Left ventricle myocardium inferior (tissue), 1 donor: Measurements from ENCODE around the gene LIPI. TPM values are rescaled to one million over a fixed set of nuclear protein-coding genes. Genes with fewer than 3 reads are reported as not detected.

Source experiments
- DNase-seq: peaks from one replicate; pipeline ENCODE4 v3.0.0-alpha.2; 2020
- H3K27ac ChIP-seq: fragments of 200-600 bp; replicated peaks from 2 replicates; pipeline ENCODE4 v1.8.0; 2021
- H3K27me3 ChIP-seq: fragments of 200-600 bp; 2 replicates; pipeline ENCODE4 v1.8.0; 2021; ENCODE audit warnings: low read depth
- H3K36me3 ChIP-seq: fragments of 200-600 bp; 2 replicates; pipeline ENCODE4 v1.8.0; 2021
- H3K4me1 ChIP-seq: fragments of 200-600 bp; 2 replicates; pipeline ENCODE4 v1.8.0; 2021
- H3K4me3 ChIP-seq: fragments of 200-600 bp; 2 replicates; pipeline ENCODE4 v1.8.0; 2021; ENCODE audit warnings: mild to moderate bottlenecking, moderate library complexity
- H3K9me3 ChIP-seq: fragments of 200-600 bp; replicated peaks from 2 replicates; pipeline ENCODE4 v1.8.0; 2021
- intact Hi-C: fragments of 100-400 bp; cut with micrococcal nuclease; formaldehyde crosslinking; loops from one replicate; pipeline ENCODE4 v1.11.0; 2022
- total RNA-seq: library from RNA; stranded (reverse); fragmentation: NEBNext Ultra II Directional; extraction: Animal tissue kit (Norgen Biotek cat#: 25700); gene quantifications from one replicate; pipeline ENCODE4 v1.2.1, GENCODE V29; 2021
- TF ChIP-seq, protein P1 (sequence below): fragments of 200-600 bp; IDR thresholded peaks from 2 replicates; pipeline ENCODE4 v1.8.0; 2021; ENCODE audit warnings: antibody characterized with exemption, mild to moderate bottlenecking, borderline replicate concordance
- donor health status: DM: no; HTN: yes; CAD: no; lungs with severe emphysema.

LIPI gene
- total RNA-seq, 1 donor from 2014 or later, result not detected

GRCh38 chr21:14073615-14074014 lies 137.1 kb downstream of the LIPI start:
- Histone ChIP-seq H3K4me1 (no peaks in the 10 kb centered on the region), H3K27ac (no peak overlapping the region), H3K36me3 (no peaks in the 10 kb centered on the region), H3K27me3 (no peaks in the 10 kb centered on the region), H3K9me3 (peaks cover 14% of the 10 kb centered on the region), H3K4me3 (no peak overlapping the region)
- TF ChIP-seq, protein P1, sequence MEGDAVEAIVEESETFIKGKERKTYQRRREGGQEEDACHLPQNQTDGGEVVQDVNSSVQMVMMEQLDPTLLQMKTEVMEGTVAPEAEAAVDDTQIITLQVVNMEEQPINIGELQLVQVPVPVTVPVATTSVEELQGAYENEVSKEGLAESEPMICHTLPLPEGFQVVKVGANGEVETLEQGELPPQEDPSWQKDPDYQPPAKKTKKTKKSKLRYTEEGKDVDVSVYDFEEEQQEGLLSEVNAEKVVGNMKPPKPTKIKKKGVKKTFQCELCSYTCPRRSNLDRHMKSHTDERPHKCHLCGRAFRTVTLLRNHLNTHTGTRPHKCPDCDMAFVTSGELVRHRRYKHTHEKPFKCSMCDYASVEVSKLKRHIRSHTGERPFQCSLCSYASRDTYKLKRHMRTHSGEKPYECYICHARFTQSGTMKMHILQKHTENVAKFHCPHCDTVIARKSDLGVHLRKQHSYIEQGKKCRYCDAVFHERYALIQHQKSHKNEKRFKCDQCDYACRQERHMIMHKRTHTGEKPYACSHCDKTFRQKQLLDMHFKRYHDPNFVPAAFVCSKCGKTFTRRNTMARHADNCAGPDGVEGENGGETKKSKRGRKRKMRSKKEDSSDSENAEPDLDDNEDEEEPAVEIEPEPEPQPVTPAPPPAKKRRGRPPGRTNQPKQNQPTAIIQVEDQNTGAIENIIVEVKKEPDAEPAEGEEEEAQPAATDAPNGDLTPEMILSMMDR, result no peak
- intact Hi-C loops, result no loop called here
- no peak for DNase-seq

DNA sequence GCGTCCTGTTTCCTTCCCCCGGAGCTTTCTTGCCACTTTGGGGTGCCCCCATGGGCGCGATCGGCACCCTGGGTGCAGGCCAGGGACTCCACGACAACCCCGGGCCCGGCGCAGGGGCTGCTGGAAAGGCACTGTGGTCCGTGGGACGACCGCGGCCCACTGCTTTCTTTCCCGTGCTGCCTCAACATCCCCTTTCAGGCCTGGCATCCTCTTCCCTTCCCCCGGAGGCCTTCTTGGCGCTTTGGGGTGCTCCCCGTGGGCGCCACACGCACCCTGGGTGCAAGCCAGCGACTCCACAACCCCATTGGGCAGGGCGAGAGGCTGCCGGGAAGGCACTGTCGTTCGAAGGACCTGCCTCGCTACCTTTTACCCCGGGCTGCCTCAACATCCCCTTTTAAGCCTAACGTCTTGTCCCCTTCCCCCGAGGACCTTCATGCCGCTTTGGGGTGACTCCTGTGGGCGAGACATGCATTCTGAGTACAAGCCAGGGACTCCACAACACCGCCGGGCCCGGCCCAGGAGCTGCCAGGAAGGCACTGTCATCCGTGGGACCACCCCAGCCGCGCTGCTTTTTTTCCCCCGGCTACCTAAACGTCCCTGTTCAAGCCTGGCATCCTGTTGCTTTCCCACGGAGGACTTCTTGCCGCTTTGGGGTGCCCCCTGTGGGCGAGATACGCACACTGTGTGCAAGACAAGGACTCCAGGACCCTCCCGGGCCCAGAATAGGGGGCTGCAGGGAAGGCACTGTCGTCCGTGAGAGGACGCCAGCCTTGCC lies 137.8 kb downstream of the LIPI start:
- Histone ChIP-seq H3K4me3 (no peak overlapping the region), H3K36me3 (no peaks in the 10 kb centered on the region), H3K27me3 (no peaks in the 10 kb centered on the region), H3K27ac (no peak overlapping the region), H3K4me1 (no peaks in the 10 kb centered on the region), H3K9me3 (peaks cover 7% of the 10 kb centered on the region)
- no peak for DNase-seq
- TF ChIP-seq, protein P1, result no peak
- intact Hi-C loops, result no loop called here

- Histone ChIP-seq H3K27me3 (no peaks in the 10 kb centered on the region), H3K4me3 (no peak overlapping the region), H3K4me1 (no peaks in the 10 kb centered on the region), H3K36me3 (no peaks in the 10 kb centered on the region), H3K9me3 (no peaks in the 10 kb centered on the region), H3K27ac (no peak overlapping the region)
- intact Hi-C loops, result no loop called here
- DNase-seq, result no peak
- TF ChIP-seq, protein P1, result no peak
Observed at GRCh38 chr21:14071902-14072734, 138.6 kb downstream of the LIPI start.

DNA sequence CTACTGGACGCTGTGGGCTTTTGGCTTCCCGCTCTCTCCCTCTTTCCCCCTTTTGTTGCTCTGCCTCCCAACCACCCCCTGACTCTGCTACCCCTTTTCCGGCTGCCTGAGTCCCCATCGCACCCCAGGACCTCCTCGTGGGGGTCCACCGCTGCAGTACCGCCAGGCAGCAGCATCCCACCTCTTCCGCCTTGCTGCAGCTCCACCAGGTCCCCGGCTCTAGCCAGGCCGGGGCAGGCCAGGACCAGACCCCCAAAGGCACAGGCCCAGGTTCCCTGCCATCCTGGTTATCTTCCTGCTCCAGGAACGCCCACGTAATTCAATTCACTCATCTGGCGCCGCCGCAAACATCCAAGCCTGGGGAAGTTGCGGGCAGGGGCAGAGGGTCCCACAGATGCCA lies 139.8 kb downstream of the LIPI start:
- Histone ChIP-seq H3K9me3 (no peaks in the 10 kb centered on the region), H3K36me3 (no peaks in the 10 kb centered on the region), H3K27ac (no peak overlapping the region), H3K4me1 (no peaks in the 10 kb centered on the region), H3K4me3 (no peak overlapping the region), H3K27me3 (no peaks in the 10 kb centered on the region)
- DNase-seq, result no peak
- intact Hi-C loops, result no loop called here
- TF ChIP-seq, protein P1, result no peak

GRCh38 chr21:14070049-14070893 lies 140.5 kb downstream of the LIPI start:
- Histone ChIP-seq H3K4me3 (no peak overlapping the region), H3K36me3 (no peaks in the 10 kb centered on the region), H3K4me1 (no peaks in the 10 kb centered on the region), H3K27ac (no peak overlapping the region), H3K27me3 (no peaks in the 10 kb centered on the region), H3K9me3 (no peaks in the 10 kb centered on the region)
- DNase-seq, result no peak
- TF ChIP-seq, protein P1, result no peak
- intact Hi-C loops, result no loop called here
